GM12878 (cell line): ENCODE measurements around the gene NDRG2.

Source experiments
- ATF2 ChIP-seq: IDR thresholded peaks from 2 replicates; pipeline ENCODE4 v1.6.1; 2012; ENCODE audit warnings: low read length, inconsistent platforms
- ATF3 ChIP-seq: IDR thresholded peaks from 2 replicates; pipeline ENCODE4 v1.6.1; 2011; ENCODE audit warnings: low read depth, mild to moderate bottlenecking, low read length, moderate library complexity, borderline replicate concordance; ENCODE audit errors: extremely low read depth
- CTCF ChIP-seq, 3 experiments: IDR thresholded peaks in 2 of 3; conservative IDR thresholded peaks in 1 of 3; 2 replicates each; pipeline ENCODE4 v1.5.1; 2011; ENCODE audit warnings: low read depth in 3 of 3, low read length in 3 of 3, mild to moderate bottlenecking in 3 of 3, control low read depth in 2 of 3, moderate library complexity in 2 of 3, inconsistent platforms in 1 of 3, mixed read lengths in 1 of 3; ENCODE audit not compliant: control insufficient read depth in 2 of 3, insufficient read depth in 1 of 3; ENCODE audit errors: extremely low read depth in 1 of 3
- FOS ChIP-seq: IDR thresholded peaks from 3 replicates; pipeline ENCODE4 v1.6.1; 2011; ENCODE audit warnings: borderline replicate concordance; ENCODE audit not compliant: insufficient read length; ENCODE audit errors: extremely low read depth
- GABPA ChIP-seq: IDR thresholded peaks from 2 replicates; pipeline ENCODE4 v1.6.1; 2014; ENCODE audit warnings: antibody characterized with exemption, low read depth, mild to moderate bottlenecking, inconsistent platforms
- NBN ChIP-seq: fragments of 450-650 bp; IDR thresholded peaks from 2 replicates; pipeline ENCODE4 v1.6.1; 2016
- POLR2A ChIP-seq: IDR thresholded peaks from 2 replicates; pipeline ENCODE4 v1.6.1; 2011; ENCODE audit warnings: low read depth, mild to moderate bottlenecking, low read length
- RCOR1 ChIP-seq: conservative IDR thresholded peaks from 2 replicates; pipeline ENCODE4 v1.6.1; 2012; ENCODE audit warnings: low read depth, low read length, improper control_type of control experiment
- RFX5 ChIP-seq: IDR thresholded peaks from 2 replicates; pipeline ENCODE4 v1.6.1; 2011; ENCODE audit warnings: low read depth, low read length, improper control_type of control experiment
- SMAD1 ChIP-seq: fragments of 450-650 bp; IDR thresholded peaks from 2 replicates; pipeline ENCODE4 v1.6.1; 2018; ENCODE audit warnings: mild to moderate bottlenecking, low read depth; ENCODE audit not compliant: partially characterized antibody
- SMC3 ChIP-seq: IDR thresholded peaks from 2 replicates; pipeline ENCODE4 v1.6.1; 2011; ENCODE audit warnings: low read length, improper control_type of control experiment, borderline replicate concordance
- SUZ12 ChIP-seq: fragments of 200-600 bp; sonication (generic); IDR thresholded peaks from one replicate; pipeline ENCODE4 v1.6.1; 2018; ENCODE audit warnings: antibody characterized with exemption, mild to moderate bottlenecking; ENCODE audit not compliant: unreplicated experiment

- TF ChIP-seq SMAD1 (no peak), CTCF (IDR thresholded peaks at IDR 0.05 in 2 of 3, conservative IDR thresholded peaks at IDR 0.05 in 1 of 3; ENCODE audit: control insufficient read depth in 2 of 3, extremely low read depth in 1 of 3, insufficient read depth in 1 of 3, low read depth in 3 of 3, low read length in 3 of 3) (no peak), FOS (no peak), RCOR1 (no peak), NBN (no peak), ATF2 (no peak), SMC3 (no peak), POLR2A (no peak), RFX5 (no peak), GABPA (no peak), SUZ12 (no peak), ATF3 (no peak)
Measured at GRCh38 chr14:21042918-21043317, 18.1 kb upstream of the NDRG2 start.
